Renal pelvis (tissue), 4 donors: Measurements from ENCODE around the gene SNRPA1. TPM values are rescaled to one million over a fixed set of nuclear protein-coding genes. Genes with fewer than 3 reads are reported as not detected.
"Not testable (repeated sequence)": the region's sequence is repeated elsewhere in the genome, so short reads cannot be mapped to it uniquely, and the experiment has no call there.

Source experiments
- DNase-seq: peaks from one replicate; pipeline ENCODE4 v3.0.0-alpha.2; 2013
- polyA plus RNA-seq, 3 donors: library from polyadenylated mRNA; unstranded; fragments of 120-200 nt; gene quantifications; one replicate each; pipeline ENCODE4 v1.2.1, GENCODE V29; 2013; ENCODE audit not compliant: insufficient read length in 3 of 3

SNRPA1 gene
- polyA plus RNA-seq, 3 donors, result 61.9 to 81.2 (median 64.9) TPM

DNA sequence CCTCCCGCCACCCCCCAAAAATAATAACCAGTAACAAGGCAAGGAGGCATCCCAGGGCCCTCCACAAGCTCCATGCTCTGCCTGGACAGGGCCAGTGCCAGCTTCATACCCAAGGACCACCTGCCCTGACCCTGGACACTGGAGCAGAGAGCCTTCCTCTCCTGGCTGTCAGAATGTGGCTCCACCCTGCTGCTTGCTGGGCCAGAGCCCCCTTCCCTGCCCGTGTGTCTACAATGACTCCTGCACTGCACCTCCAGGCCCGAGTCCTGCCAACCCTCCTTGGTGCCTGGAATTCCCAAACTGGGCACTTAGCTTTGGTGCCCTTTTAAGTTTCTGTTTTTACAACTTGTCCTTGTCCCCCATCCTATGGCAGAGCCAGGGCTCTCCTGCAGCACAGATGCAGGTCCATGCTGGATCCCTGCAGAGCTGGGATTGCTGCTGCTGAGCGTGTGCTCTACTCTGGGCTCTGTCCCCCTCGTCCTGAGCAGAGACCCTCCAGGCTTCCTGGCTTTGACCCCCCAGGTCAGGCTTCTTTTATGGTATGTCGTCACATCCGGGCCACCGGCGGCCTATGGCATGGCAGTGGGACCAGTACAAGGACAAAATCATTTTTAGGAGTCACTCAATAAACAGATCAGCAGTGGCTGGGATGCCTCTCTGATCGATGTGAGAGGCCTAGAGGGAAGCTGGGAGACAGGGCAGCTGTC, 11.4 kb upstream of the SNRPA1 start:
- no peak for DNase-seq

DNA sequence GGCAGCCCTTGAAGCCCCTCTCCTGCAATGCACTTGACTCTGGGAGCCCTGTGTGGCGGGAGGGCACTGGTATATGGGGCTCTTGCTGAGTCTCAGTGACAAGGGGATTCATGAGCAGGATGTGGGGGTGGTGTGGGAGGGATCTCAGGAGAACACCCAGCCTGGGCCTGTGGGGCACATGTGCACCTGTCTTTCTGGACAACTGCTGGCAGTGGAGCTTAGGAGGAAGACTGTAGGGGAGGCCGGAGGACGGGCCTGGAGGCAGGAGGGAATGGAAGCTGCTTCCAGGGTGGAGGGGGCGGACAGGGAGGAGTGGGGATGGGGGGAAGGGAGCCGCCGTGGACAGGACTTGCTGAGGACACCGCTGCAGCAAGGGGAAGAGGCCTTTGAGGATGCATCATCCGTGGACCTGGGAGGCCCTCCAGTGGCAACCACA, 10.8 kb upstream of the SNRPA1 start:
- no peak for DNase-seq

DNA sequence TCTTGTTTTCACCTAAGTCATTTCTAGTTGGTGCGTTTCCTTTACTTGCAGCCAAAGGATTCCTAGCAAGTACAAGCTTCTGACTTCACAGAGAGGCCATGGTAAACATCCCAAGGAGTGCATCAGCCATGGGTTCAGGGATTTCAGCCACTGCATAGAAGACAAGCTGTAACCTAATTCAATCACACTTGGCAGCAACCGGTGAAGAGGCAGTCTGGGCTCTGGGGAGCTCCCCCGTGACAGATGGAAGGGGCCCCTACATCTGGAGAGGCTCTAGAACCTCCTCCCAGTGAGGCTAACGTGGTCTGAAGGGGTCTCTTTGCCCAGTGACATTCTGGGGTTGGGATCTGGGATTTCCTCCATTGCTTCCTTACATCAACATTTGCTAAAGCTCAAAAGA, 8.4 kb upstream of the SNRPA1 start:
- no peak for DNase-seq

DNA sequence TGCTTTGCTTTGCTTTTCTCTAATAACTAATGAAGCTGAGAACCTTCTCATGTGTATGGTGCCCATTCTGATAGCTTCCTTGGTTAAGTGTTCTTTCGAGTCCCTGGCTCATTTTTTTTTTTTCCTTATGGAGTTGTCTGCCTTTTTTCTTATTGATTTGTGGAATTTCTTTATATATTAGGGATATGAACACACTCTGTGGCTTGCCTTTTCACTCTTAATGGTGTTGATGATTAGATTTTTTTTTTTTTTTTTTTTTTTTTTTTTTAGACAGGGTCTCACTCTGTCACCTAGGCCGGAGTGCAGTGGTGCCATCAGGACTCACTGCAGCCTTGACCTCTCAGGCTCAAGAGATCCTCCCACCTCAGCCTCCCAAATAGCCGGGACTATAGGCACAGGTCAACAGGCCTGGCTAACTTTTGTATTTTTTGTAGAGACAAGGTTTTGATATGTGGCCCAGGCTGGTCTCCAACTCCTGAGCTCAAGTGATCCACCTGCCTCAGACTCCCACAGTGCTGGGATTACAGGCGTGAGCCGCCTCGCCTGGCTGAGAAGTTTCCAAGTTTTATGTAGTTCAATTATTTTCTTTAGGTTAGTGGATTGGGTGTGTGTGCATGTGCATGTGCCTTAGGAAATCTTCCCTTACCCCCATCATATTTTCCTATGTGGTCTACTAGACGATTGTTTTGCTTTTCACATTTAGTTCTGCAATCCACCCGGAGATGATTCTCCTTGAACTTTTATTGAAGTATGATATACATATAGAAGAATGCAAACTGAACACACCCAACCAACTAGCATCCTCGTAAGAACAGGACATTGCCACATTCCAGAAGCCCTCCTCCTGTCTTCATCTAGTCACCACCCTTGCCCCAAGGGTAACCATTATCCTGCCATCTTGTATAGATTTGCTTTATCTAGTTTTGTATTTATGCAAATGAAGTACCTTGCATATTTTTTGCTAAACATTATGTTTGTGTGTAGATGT, 1.7 kb upstream of the SNRPA1 start:
- no peak for DNase-seq

DNA sequence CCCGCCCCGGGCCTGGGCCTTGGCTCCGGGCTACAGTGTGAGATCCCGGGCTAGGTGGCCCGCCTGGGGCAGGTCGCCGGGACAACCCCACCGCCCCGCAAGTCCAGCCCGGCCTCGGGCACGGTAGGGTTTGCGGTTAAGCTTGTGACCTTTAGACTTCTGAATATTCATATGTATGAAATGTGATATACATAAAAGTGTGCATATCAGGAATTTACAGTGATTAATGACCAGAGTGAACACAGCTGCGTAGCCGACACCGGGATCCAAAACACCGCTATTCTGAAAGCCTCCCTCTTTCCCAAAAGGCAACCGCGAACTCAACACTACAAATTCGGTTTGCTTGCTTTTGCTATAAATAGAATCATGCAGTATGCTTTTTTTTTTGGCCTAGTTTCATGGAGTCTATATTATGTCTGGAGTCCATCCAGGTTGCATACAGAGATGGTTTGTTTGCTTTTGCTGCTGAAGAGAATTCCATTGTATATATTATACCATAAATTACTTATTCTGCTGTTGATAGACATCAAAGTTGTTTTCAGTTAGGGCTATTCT, 636 bp upstream of the SNRPA1 start:
- DNase-seq, result no peak

DNA sequence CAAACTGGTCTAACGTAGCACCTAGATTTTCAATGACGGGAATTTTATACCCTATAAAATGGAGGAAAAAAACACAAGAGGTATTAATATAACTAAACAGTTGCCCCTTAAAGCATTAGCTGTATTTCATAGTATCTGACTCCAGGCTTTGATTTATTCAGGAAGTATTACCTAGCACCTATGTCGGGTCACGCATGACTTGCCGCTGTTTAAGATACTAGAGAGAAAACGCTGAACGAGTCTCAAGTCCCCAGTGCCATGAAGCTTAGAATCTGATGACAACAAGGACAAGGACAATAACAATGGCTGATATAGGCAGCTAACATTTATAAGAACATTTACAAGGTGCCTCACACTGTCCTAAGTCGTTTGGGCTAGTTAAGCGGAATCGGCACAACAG, 1.9 kb downstream of the SNRPA1 start:
- DNase-seq, result no peak

DNA sequence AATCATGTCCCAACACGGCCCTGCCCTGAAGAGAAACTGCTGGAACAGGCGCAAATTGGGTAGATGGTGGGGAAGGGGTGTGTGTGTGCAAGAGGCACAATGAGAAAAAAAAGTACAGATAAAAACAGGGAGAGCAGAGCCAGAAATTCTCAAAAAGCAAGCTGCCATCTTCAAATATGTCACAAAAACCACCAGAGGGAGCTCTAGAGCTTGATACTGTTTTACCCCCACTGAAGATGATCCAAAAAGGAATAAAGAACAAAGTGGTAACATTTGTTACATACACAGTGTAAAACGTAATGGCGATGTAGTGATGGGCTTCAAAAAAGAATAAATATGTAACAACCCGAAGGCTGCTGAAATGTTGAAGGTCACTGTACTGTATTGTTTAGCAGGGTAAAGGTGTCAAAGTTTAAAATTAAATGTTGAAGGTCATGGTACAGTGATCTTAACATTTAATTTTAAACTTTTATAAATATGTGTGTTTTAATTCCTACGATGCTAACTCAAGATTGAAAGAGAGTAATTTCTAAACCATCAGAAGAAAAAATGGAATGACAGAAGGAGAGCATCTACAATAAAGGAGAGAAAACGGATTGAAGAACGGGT, 6.0 kb downstream of the SNRPA1 start:
- no peak for DNase-seq

DNA sequence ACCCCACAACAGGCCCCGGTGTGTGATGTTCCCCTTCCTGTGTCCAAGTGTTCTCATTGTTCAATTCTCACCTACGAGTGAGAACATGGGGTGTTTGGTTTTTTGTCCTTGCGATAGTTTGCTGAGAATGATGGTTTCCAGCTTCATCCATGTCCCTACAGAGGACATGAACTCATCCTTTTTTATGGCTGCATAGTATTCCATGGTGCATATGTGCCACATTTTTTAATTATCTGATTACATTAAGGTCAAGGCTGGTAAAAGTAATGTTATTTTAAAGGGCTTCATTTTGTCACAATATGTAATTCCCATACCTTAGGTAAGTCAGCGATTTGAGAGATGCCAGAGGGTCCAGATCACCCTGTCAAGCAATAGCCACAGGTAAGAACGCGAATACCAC, 7.7 kb downstream of the SNRPA1 start:
- DNase-seq, result not testable (repeated sequence)

DNA sequence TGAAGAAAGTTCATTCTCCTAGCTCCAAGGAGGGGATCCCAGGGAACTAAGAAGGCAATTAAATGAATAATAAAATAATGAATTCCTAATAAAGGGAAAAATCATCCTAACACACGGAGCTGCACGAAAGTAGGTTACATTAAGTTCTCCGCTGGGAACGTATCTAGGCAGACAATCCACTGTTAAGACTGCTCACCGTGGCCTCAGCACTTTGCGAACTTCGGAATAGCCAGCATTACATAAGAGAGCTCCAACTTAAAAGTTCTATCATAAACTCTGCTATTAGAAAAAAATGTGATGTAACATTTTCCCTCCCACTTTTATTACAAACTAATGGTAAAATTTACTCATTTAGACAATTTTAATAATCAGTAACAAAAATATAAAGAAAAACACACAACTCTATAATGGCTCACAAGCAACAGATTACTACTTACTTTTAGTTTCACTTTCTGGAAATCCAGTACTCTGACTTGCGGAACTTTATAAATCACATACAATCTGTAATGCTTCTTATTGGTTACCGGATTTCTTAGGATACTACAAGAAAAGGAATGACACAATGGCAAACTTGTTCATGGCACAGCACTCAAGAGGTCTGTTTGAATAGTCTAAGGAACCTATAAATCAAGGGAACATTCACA, 8.5 kb downstream of the SNRPA1 start:
- no peak for DNase-seq

DNA sequence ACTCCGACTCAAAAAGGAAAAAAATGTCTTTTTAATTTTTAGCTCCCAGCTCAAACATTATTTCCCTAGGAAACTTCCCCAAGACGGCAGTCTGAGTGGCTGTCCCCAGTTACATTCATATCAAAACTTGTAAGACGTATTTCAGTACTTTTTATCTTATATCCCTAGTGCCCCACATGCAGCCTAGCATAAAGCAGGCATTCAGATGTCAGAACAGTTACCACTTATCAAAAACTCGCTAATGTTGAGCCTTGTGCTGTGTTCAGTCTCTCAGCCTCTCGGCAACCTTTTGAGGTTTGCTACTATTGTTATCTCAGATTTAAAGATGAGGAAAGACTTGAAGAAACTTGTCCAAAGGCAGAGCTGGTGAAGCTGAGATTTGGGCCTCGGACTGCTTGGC, 11.1 kb downstream of the SNRPA1 start:
- DNase-seq, result no peak

DNA sequence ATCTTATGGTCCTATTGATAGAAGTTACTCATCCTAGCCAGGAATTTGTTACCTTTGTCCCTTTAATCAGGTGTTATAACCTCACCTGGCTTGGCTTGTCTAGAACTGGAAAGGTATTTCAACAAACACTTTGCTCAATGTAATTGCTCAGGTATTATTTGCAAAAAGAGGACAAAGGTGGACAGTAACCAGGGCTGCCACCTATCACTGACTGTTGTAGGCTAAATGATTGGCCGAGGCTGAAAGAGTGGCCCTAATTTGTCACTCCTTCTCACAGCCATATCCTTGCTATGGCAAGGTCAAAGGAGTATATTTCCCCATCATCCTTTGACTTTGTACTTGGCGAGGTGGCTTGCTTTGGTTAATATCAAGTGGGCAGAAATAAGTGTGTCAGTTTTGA, 15.0 kb downstream of the SNRPA1 start:
- no peak for DNase-seq

DNA sequence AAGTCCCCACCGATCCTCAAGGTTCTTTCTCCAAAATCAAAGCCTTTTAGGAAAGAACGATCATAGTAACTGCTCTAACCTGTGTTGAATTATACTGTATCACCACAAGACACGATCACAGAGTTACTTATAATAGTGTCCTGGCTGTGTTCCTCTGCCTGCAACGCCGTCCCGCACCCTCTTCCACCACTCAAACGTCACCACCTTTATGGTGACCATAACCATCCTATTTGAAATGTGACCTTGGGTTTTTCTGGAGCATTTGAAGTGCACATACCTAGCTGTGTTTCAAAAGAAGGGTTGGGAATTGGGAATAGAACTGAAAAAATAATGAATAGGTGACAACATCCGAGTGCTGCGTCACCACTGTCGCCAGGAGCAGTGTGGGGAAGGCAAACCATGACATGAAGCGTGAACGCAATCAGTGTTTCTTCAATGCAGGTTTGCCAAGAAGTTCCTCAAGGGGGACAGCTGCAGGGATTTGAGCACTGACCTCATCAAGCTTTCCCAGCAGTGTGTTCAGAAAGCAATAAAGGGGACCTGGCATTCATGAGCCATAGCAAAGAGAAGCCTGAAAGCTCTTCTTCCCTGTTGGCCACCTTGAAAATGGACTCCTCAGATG, 17.0 kb downstream of the SNRPA1 start:
- DNase-seq, result no peak

DNA sequence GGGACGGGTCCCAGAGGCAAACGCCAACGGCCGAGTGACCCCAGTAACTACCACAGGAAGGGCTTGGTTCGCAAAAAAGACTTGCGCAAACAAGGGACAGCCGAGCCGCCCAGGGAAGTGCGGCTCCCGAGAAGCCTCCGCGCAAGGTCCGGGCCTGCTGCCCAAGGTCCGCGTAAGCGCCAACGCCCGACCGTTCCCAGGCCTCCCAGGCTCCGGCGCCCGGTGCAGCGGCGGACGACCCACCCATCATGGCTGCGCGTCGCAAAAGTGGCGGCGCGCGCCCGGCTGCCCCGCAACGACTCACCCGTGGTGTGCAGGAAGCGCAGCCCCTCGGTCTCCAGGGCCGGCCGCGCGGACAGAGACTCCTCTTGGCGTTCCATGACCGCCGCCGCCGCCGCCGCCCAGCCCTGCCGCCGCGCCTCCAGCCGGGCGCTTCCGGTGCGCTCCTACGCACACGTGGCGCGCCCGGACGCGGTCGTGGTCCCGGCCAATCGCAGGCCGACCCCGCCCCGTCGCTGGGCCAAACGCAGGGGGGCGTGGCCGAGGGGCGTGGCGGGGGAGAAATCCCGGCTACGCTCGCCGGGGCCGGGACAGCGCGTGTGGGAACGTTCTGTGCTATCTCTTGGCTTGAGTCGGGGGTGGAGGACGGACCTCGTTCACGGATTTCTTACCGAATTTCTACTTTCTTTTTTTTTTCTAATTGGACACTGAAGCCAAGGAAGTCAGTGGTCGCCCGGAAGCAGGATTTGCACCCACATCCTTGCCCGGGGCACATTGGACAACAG, 17.8 kb downstream of the SNRPA1 start, which contains the start of gene SELENOS:
SELENOS (minus strand) TSS at position 448 of the 785 bp plus-strand sequence; CDS start at position 380, 68 bp downstream.
- DNase-seq, result peak; percentile 91

DNA sequence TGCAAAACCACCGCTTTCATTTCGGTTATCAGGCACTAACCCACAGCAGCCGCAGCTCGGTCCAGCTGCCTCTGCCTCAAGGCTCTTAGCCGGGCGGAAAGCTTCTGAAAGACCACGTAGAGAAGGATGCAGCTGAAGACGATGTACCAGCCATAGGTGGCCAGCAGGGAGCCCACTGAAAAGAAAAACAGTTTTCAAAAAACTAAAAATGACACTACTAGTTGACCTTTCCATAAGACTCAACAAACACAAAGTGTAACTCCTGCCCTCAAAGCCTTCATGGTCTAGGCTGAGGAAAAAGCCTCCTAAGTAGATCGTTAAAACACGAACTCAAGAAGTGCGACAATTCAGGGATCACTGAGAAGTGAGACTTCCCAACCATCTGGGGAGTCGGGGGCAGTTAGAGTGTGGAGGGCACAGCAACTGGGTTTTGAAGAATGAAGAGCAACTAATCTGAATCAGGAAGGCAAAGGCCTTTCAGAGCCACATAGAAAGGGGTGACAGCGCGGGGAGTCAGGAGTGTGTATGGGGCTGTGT, 18.5 kb downstream of the SNRPA1 start:
- DNase-seq, result no peak

DNA sequence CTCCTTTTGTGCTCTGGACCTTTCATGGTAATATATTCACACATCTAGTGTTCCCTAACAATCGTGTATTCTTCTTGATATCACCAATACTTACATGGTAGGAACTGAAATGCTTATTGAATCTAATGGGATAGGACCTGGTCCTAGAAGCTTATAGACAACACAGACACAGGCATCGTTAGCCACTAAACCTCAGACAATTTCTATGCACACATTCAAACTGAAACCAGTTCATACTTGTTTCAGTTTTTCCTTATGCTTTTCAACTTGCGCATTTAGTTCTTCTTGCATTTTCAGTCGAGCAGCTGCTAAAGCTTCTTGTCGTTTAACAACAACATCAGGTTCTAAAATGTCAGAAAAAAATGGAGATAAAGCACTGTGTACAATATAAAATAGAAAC, 20.0 kb downstream of the SNRPA1 start:
- DNase-seq, result no peak

DNA sequence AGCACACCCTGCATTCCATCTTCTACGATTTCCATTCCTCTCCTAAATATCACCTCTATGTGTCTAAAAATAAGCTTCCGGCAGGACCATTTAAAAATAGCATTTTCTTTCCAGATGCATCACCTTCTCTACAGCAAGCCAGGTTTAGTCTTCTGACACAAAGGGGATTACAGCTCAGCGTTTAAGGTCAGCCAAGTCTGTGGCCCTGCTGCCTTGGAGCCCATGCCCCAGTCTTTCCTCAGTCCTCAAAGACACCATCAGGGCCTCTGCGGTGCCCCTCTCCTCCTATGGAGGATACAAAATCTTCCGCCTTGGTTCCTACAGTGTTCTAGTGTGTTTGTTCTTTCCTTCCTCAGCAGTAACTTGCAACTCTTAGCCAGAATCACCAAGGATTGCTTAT, 21.5 kb downstream of the SNRPA1 start:
- DNase-seq, result no peak

DNA sequence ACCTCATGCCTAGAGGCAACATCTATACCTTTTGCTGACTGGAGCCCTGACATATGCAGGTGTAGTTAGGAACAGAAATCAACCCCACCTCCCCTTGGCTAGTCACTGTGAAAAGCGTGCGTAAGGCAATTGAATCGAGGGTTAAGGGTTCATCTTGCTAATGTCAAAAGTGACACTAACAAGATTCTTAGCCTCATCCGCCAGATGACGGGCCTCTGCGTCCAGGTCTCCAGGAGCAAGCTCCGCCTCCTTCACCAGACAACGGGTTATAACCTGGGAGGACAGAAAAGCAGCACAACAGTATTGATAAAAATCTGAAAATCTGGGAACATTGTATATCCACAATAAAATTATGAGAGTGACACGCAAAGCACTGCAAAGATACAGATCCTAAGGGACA, 22.5 kb downstream of the SNRPA1 start:
- no peak for DNase-seq

DNA sequence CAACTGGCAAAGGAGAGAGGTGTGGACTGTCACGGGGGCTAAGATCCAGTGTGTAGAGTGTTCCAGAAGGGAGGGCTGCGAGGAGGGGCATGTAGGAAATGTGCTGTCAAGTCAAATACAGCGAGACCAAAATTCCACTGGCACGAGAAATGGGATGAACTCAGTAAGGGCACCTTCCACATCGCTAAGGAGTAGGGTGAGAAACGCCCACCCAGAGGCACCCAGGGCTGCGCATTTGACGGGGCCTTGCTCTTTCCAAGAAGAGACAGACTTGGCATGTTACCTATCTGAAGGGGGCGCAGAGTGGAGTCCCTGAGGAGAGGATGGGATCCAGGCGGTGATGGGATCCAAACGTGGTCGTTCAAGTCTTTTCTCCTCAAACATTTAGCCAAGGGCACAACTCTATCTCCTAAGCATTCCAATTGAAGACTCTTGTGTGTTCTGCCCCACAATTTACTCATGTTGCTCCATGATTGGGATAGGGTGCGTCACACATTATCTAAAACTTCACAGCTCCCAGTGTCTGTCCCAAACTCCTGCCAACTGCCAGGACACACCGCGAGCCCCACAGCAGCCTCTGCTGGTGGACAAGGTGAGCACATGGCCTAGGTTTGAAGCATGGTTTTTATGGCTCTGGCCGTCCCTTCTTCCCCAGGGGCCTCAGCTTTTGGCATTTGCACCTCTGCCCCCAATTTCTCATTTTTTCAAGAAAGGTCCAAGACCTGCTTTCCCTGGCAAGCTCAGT, 25.4 kb downstream of the SNRPA1 start:
- DNase-seq, result no peak
